Measurements from ENCODE around the gene B3GLCT.
"Not testable (repeated sequence)": the region's sequence is repeated elsewhere in the genome, so short reads cannot be mapped to it uniquely, and the experiment has no call there.

Gene B3GLCT

GRCh38 chr13:31201341-31202031, 1.7 kb downstream of the B3GLCT start:
- no peaks in the 10 kb centered on the region for H3K27me3 Mint-ChIP-seq
- H3K4me3 Mint-ChIP-seq: peak overlapping the region; percentile 85
- peak overlapping the region; percentile 73 for H3K27ac Mint-ChIP-seq
- H3K4me1 Mint-ChIP-seq (ENCODE audit: low read depth): peaks cover 29% of the 10 kb centered on the region
- H3K9me3 Mint-ChIP-seq (ENCODE audit: low read depth): no peaks in the 10 kb centered on the region
- H3K36me3 Mint-ChIP-seq: no peaks in the 10 kb centered on the region

- H3K36me3 Mint-ChIP-seq: no peaks in the 10 kb centered on the region
- H3K4me1 Mint-ChIP-seq (ENCODE audit: low read depth): peaks cover 28% of the 10 kb centered on the region
- H3K9me3 Mint-ChIP-seq (ENCODE audit: low read depth): no peaks in the 10 kb centered on the region
- H3K4me3 Mint-ChIP-seq: no peak overlapping the region
- peak overlapping the region; percentile 41 for H3K27ac Mint-ChIP-seq
- H3K27me3 Mint-ChIP-seq: no peaks in the 10 kb centered on the region
Measured at GRCh38 chr13:31204592-31204991, 4.8 kb downstream of the B3GLCT start.

- H3K4me1 Mint-ChIP-seq (ENCODE audit: low read depth): peaks cover 21% of the 10 kb centered on the region
- H3K4me3 Mint-ChIP-seq: peak overlapping the region; percentile 1
- peaks cover 3% of the 10 kb centered on the region for H3K36me3 Mint-ChIP-seq
- peak overlapping the region; percentile 16 for H3K27ac Mint-ChIP-seq
- no peaks in the 10 kb centered on the region for H3K27me3 Mint-ChIP-seq
- H3K9me3 Mint-ChIP-seq (ENCODE audit: low read depth): no peaks in the 10 kb centered on the region
Measured at GRCh38 chr13:31207661-31208552, 8.1 kb downstream of the B3GLCT start.

- Mint-ChIP-seq H3K4me3 (no peak overlapping the region), H3K36me3 (peaks cover 3% of the 10 kb centered on the region), H3K4me1 (ENCODE audit: low read depth) (peaks cover 23% of the 10 kb centered on the region), H3K27ac (no peak overlapping the region), H3K27me3 (no peaks in the 10 kb centered on the region), H3K9me3 (ENCODE audit: low read depth) (no peaks in the 10 kb centered on the region)
Measured at GRCh38 chr13:31208559-31209122, 8.9 kb downstream of the B3GLCT start.

GRCh38 chr13:31209172-31209840, 9.5 kb downstream of the B3GLCT start:
- Mint-ChIP-seq H3K4me3 (no peak overlapping the region), H3K4me1 (ENCODE audit: low read depth) (peaks cover 26% of the 10 kb centered on the region)

GRCh38 chr13:31209841-31210210, 10.1 kb downstream of the B3GLCT start:
- Mint-ChIP-seq H3K36me3 (peaks cover 3% of the 10 kb centered on the region), H3K4me1 (ENCODE audit: low read depth) (peaks cover 25% of the 10 kb centered on the region), H3K27ac (no peak overlapping the region), H3K27me3 (no peaks in the 10 kb centered on the region), H3K4me3 (no peak overlapping the region), H3K9me3 (ENCODE audit: low read depth) (no peaks in the 10 kb centered on the region)

More at GRCh38 chr13:31209172-31209840, 9.5 kb downstream of the B3GLCT start:
- H3K36me3 Mint-ChIP-seq: peaks cover 3% of the 10 kb centered on the region
- no peaks in the 10 kb centered on the region for H3K9me3 Mint-ChIP-seq (ENCODE audit: low read depth)
- no peaks in the 10 kb centered on the region for H3K27me3 Mint-ChIP-seq
- no peak overlapping the region for H3K27ac Mint-ChIP-seq

GRCh38 chr13:31213651-31214289, 14.0 kb downstream of the B3GLCT start:
- Mint-ChIP-seq H3K27ac (peak overlapping the region; percentile 24), H3K27me3 (no peaks in the 10 kb centered on the region), H3K36me3 (peaks cover 16% of the 10 kb centered on the region), H3K9me3 (ENCODE audit: low read depth) (no peaks in the 10 kb centered on the region), H3K4me1 (ENCODE audit: low read depth) (peaks cover 21% of the 10 kb centered on the region), H3K4me3 (no peak overlapping the region)

GRCh38 chr13:31214435-31214834, 14.7 kb downstream of the B3GLCT start:
- H3K27ac Mint-ChIP-seq: no peak overlapping the region
- no peaks in the 10 kb centered on the region for H3K9me3 Mint-ChIP-seq (ENCODE audit: low read depth)
- H3K27me3 Mint-ChIP-seq: no peaks in the 10 kb centered on the region

GRCh38 chr13:31216916-31217315, 17.1 kb downstream of the B3GLCT start:
- Mint-ChIP-seq H3K36me3 (peaks cover 23% of the 10 kb centered on the region), H3K4me1 (ENCODE audit: low read depth) (peaks cover 12% of the 10 kb centered on the region)
- not testable (repeated sequence) for H3K9me3 Mint-ChIP-seq (ENCODE audit: low read depth); H3K27me3 Mint-ChIP-seq; H3K27ac Mint-ChIP-seq; H3K4me3 Mint-ChIP-seq

More at GRCh38 chr13:31214435-31214834, 14.7 kb downstream of the B3GLCT start:
- H3K36me3 Mint-ChIP-seq: peaks cover 18% of the 10 kb centered on the region
- H3K4me1 Mint-ChIP-seq (ENCODE audit: low read depth): peaks cover 16% of the 10 kb centered on the region
- H3K4me3 Mint-ChIP-seq: no peak overlapping the region

GRCh38 chr13:31219909-31220598, 20.3 kb downstream of the B3GLCT start:
- Mint-ChIP-seq H3K4me3 (no peak overlapping the region), H3K4me1 (ENCODE audit: low read depth) (no peaks in the 10 kb centered on the region), H3K36me3 (peaks cover 34% of the 10 kb centered on the region), H3K27me3 (no peaks in the 10 kb centered on the region), H3K9me3 (ENCODE audit: low read depth) (no peaks in the 10 kb centered on the region), H3K27ac (no peak overlapping the region)

- Mint-ChIP-seq H3K9me3 (ENCODE audit: low read depth) (no peaks in the 10 kb centered on the region), H3K36me3 (peaks cover 33% of the 10 kb centered on the region), H3K4me1 (ENCODE audit: low read depth) (no peaks in the 10 kb centered on the region), H3K27me3 (no peaks in the 10 kb centered on the region), H3K4me3 (no peak overlapping the region), H3K27ac (no peak overlapping the region)
Measured at GRCh38 chr13:31221057-31221456, 21.3 kb downstream of the B3GLCT start.

- Mint-ChIP-seq H3K9me3 (ENCODE audit: low read depth) (no peaks in the 10 kb centered on the region), H3K36me3 (peaks cover 24% of the 10 kb centered on the region), H3K4me3 (no peak overlapping the region), H3K4me1 (ENCODE audit: low read depth) (peaks cover 9% of the 10 kb centered on the region), H3K27ac (no peak overlapping the region), H3K27me3 (no peaks in the 10 kb centered on the region)
Measured at GRCh38 chr13:31223215-31223614, 23.4 kb downstream of the B3GLCT start.

GRCh38 chr13:31223640-31224039, 23.9 kb downstream of the B3GLCT start:
- no peaks in the 10 kb centered on the region for H3K27me3 Mint-ChIP-seq
- peaks cover 13% of the 10 kb centered on the region for H3K4me1 Mint-ChIP-seq (ENCODE audit: low read depth)
- H3K36me3 Mint-ChIP-seq: peaks cover 24% of the 10 kb centered on the region
- H3K27ac Mint-ChIP-seq: no peak overlapping the region
- H3K4me3 Mint-ChIP-seq: no peak overlapping the region
- no peaks in the 10 kb centered on the region for H3K9me3 Mint-ChIP-seq (ENCODE audit: low read depth)

GRCh38 chr13:31224174-31224669, 24.4 kb downstream of the B3GLCT start:
- no peak overlapping the region for H3K4me3 Mint-ChIP-seq
- H3K27me3 Mint-ChIP-seq: no peaks in the 10 kb centered on the region
- H3K9me3 Mint-ChIP-seq (ENCODE audit: low read depth): no peaks in the 10 kb centered on the region
- no peak overlapping the region for H3K27ac Mint-ChIP-seq
- peaks cover 22% of the 10 kb centered on the region for H3K36me3 Mint-ChIP-seq
- peaks cover 13% of the 10 kb centered on the region for H3K4me1 Mint-ChIP-seq (ENCODE audit: low read depth)

All from activated naive CD8-positive, alpha-beta T cell (primary cell).